ENCODE results near the gene GPC5.

The GPC5 gene

DNA sequence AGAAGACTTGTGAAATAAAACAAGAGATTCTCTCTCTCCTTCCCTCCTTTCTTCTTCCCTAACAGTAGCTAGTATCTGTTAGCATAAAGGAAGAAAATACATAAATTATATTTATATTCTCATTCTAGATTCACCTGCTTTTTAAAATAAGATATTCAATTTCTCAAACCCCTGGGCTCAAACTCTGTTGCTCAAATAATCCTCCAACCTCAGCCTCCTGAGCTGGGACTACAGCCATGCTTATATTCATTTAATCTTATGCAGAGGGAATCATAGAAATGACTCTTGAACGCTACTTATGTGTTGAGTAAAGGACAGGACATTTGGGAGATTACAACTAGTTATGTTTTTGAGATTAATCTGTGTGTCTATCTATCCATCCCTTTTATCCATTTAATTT, 56.2 kb downstream of the GPC5 start:
- DNase-seq (ENCODE audit: low read depth in 2 of 2), result no peak

DNA sequence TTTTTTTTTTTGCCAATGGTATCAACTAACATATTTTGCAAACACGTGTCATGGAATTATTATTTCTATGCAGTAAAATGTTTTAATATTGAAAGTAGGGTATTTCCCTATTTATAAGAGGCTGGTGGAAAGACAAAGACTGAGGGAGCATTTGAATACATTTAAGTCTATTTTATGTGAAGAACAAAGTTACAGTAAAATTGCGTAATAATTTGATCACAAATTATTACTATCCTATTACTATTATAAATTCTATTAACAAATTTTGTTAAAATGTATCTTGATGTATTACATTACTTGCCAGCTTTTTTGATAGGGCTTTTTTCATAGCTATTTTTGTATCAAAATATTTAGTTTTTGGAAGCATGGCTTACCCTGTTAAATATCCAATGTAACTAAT, 58.4 kb downstream of the GPC5 start:
- DNase-seq (ENCODE audit: low read depth in 2 of 2), result no peak

DNA sequence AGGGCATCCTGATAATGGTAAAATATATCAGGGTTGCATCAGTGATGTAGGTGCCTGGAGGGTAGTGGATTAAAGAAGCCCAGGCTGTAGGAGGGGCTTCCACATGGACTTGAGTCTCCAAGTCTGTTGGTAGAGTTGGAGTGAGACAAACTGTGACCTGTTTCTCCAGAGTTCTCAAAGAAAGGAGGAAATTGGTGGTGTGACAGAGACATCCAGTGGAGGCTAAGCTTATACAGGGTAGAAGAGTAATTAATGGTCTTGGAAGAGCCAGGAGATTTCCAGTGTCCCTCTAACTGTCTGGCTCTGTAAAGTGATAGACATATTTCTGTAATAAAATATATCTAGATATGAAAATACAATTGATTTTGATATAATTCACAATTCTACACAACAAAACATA, 61.1 kb downstream of the GPC5 start:
- no peak for DNase-seq (ENCODE audit: low read depth in 2 of 2)

- DNase-seq (ENCODE audit: low read depth in 2 of 2), result no peak
Measured at GRCh38 chr13:91464336-91464735, 65.9 kb downstream of the GPC5 start.

DNA sequence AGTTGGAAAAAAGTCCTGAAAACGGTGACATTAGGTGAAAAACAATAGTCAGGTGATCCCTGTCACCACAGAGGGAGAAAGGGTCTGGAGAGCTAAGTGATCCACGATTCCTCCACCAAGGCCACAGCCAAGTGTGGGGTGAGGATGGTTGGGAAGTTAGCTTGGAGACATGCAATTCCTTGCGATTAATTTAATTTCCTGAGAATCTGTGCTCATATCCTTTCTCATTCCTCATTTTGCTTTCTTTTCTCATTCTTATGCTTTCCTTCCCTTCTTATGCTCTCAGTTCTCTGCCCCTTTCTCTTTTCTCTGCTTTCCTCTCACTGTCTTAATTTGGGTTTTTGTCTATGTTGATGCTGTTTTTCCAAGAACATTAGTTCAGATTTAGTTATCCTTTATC, 68.8 kb downstream of the GPC5 start:
- DNase-seq (ENCODE audit: low read depth in 2 of 2), result no peak

GRCh38 chr13:91468301-91468700, 69.9 kb downstream of the GPC5 start:
- peak in 1 of 2 experiments; percentile 2 for DNase-seq (ENCODE audit: low read depth in 2 of 2)

DNA sequence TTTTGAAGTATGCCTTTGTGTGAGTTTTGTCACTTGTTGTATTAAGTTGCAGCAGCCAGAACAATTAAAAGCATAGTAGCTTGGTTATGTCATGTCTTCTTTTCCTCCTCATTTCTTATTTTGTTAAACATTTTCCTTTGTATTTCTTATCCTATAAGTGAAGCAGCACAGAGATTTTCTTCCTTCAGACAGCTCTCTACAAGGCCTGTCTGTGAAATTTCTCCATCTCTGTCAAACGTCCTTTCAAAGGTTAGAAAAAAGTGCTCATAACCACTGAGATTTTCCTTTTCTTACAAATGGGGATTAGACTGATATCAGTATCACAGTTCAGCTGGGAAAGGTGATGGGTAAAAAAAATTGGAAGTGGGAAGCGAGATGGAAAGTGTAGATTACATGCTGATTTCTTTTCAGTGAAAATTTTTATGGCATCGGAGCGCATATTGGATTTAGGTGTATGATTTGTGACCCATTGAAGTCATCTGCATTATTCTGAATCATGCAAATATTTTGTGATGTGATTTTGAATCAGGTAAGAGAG, 71.7 kb downstream of the GPC5 start:
- DNase-seq (ENCODE audit: low read depth in 2 of 2), result no peak

DNA sequence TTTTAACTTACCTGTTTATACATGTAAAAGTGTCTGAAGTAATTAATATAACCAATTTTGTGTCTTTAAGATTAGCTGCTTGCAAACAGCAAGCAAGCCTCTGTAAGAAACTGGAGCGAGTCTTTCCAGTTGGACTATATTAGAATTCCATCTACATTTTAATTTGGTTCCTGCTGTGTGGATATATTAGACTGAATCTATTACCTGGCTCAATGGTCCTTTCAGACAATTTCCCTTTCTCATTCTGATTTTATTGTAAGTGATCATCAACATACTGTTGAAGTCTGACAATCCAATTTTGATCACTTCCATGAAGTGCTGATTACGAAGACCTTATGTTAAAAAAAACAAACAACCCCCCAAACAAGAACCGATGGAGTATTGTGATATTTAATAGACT, 72.3 kb downstream of the GPC5 start:
- DNase-seq (ENCODE audit: low read depth in 2 of 2), result no peak

- DNase-seq (ENCODE audit: low read depth in 2 of 2), result no peak
Measured at GRCh38 chr13:91482427-91482826, 84.0 kb downstream of the GPC5 start.

- DNase-seq (ENCODE audit: low read depth in 2 of 2), result no peak
Measured at GRCh38 chr13:91491980-91492379, 93.6 kb downstream of the GPC5 start.

- no peak for DNase-seq (ENCODE audit: low read depth in 2 of 2)
Measured at GRCh38 chr13:91493442-91493841, 95.0 kb downstream of the GPC5 start.

DNA sequence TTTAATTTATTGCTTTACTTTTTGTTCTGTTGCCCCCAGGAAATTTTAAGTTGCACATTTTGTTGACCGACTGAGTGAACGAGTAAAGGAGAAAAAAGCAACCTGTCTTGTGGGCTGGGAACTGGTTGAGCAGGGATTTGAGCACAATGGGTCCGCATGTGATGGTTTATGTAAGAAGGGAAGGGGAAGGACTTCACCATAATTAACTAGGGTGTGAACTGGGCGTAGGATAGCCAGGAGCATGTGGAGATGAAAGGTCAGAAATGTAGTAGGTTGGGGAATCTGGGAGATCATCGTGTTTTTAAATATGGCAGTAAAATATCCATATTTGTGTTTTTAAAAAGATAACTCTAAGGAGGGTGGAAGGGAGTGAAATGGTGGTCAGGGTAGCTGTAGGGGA, 99.9 kb downstream of the GPC5 start:
- no peak for DNase-seq (ENCODE audit: low read depth in 2 of 2)

DNA sequence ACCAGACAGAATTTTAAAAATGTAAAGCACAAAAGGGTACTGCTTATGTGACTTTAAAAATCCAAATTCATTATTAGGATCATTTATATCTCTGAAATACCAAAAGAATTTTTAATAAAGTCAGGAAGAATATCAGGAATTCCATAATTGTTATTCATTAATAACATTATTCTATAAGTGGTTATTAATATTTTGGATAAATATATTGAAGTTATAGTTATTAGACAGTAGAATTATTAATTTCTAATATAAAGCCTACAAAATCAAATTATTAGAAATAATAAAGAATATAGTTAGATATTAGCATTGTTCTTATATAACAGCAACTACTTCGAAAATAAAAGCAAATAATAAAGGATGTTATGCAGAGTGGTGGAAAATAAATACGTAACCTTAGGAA, 105.8 kb downstream of the GPC5 start:
- no peak for DNase-seq (ENCODE audit: low read depth in 2 of 2)

DNA sequence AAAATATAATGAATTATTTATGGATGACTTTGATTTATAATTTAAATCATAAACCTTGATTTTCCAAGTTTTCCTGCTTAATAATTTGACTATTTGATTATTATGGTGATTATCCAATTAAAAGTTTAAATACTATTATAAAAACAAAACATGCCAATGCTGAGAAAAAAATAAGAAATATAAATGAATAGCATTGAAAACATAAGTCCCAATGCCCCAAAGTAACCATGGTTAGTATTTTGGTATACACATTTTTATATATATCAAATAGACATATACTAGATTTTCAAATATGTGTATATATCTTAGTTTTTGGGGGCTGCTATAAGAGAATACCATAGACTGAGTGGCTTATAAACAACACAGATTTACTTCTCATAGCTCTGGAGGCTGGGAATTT, 108.3 kb downstream of the GPC5 start:
- no peak for DNase-seq (ENCODE audit: low read depth in 2 of 2)

GRCh38 chr13:91510058-91510457, 111.6 kb downstream of the GPC5 start:
- DNase-seq (ENCODE audit: low read depth in 2 of 2), result no peak

DNA sequence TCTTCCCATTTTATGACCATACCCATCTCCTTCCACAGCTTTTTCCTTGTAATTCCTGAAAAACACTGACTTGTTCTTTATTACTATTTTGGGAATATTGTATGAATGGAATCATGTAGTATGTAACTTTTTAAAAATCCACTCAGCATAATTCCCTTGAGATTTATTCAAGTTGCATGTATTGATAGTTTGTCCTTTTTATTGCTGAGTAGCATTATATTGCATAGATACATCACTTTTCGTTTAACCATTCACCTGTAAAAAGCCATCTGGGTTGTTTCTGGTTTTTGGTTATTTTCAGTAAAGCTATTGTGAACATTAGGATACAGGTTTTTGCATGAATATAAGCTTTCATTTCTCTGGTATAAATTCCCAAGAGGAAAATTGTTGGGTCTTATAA, 115.4 kb downstream of the GPC5 start:
- no peak for DNase-seq (ENCODE audit: low read depth in 2 of 2)

- no peak for DNase-seq (ENCODE audit: low read depth in 2 of 2)
Measured at GRCh38 chr13:91516799-91517198, 118.4 kb downstream of the GPC5 start.

GRCh38 chr13:91520952-91521351, 122.5 kb downstream of the GPC5 start:
- DNase-seq (ENCODE audit: low read depth in 2 of 2), result no peak

DNA sequence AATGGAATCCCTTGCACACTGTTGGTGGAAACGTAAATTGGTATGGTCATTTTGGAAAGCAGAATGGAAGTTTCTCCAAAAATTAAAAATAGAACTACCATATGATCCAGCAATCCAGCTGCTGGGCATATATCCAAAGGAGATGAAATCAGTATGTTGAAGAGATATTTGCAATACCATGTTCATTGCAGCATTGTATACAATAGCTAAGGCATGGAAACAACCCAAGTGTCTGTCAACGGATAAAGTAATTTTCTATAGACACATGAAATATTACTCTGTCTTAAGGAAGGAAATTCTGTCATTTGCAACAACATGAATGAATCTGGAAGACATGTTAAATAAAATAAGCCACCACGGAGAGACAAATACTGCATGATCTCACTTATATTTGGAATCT, 124.7 kb downstream of the GPC5 start:
- DNase-seq (ENCODE audit: low read depth in 2 of 2), result peak; percentile 7 to 11

DNA sequence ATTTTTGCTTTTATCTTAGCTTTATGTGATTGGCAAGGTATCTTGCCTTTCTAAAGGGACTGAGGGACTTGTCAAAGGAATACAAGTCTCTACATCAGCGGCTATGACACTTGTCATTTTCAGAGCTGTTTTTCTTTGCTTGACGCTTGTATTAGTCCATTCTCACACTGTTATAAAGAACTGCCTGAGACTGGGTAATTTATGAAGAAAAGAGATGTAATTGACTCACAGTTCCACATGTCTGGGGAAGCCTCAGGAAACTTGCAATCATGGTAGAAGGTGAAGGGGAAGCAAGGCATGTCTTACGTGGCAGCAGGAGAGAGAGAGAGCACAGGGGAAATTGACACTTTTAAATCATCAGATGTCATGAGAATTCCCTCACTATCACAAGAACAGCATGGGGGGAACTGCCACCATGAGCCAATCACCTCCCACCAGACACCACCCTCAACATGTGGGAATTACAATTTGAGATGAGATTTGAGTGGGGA, 128.2 kb downstream of the GPC5 start:
- no peak for DNase-seq (ENCODE audit: low read depth in 2 of 2)

GRCh38 chr13:91529739-91530482, 131.5 kb downstream of the GPC5 start:
- no peak for DNase-seq (ENCODE audit: low read depth in 2 of 2)

GRCh38 chr13:91531646-91532045, 133.2 kb downstream of the GPC5 start:
- no peak for DNase-seq (ENCODE audit: low read depth in 2 of 2)

DNA sequence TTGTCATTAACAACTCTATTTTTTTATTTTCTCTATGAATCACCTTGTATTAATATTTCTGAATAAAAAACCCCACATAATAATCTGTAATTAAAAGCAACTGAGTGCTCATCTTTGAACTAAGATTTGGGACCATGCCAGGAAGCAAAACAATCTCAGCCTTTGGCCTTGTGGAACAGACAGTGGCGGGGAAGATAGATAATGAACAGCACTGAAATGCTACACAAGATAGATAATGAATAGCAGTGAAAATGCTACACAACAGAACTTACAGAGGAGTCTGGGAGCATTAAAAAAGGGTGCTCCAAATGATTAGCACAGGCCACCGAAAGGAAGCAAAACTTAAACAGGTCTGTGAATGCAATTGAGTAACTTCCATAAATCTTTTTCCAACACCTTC, 134.9 kb downstream of the GPC5 start:
- no peak for DNase-seq (ENCODE audit: low read depth in 2 of 2)

DNA sequence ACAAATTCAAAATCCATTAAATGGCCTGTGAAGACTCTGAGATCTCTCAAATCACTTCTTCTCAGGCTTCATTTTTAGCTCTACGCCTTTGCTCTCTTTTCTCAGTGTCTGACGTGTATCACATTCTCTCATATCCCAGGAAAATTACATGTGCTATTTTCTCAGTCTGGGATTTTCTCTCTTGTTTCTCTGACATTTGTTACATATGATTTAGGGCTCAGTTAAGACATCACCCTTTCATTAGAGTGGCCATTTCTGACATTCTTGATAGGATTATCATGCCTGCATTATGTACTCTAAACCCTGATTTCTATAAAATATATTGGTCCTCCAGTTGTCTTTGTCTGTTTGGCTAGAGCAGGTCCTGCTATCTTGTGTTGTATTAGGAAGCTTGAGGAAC, 136.6 kb downstream of the GPC5 start:
- DNase-seq (ENCODE audit: low read depth in 2 of 2), result no peak

Data from fibroblast of skin of left biceps (primary cell).